ENCODE results near the gene HSD17B2.
"Not testable (repeated sequence)": the region's sequence is repeated elsewhere in the genome, so short reads cannot be mapped to it uniquely, and the experiment has no call there.

The HSD17B2 gene

DNA sequence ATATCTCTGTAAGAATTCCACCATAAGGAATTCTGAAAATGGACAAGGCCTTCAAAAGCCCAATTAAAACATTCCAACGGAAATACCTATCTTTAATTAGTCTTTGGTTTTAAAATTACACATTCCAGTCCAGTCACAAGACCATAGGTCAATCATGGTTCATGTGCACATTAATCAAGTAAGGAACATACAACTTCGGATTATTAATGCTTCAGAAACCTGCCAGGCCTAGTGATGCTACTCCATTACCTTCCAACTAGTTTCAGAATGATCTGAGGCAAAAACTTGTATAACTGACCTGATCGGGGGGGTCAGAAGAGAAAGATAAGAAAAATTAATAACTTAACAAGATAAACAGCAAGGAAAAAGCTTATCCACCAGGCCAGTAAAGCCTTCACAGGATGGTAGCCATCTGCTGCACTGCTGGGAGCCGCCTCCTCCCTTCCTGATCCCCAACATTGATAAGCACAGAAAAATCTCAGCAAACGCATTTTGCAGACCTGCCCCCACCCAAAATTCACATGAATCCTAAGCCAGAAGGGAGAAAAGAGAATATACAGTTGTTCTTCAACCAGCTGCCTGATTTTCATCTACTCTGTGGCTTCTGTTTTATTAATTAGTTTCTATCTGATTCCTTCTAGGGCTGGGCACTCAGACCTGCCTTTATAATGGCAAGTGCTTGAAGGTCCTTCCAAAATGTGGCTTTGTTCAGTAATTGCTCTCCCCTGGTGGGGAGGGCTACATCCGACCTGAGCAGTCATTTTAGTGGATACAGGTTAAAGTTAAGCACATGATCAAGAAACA lies 29.8 kb upstream of the HSD17B2 start:
- no peak for DNase-seq
- Histone ChIP-seq H3K4me3 (no peak overlapping the region), H3K27ac (no peak overlapping the region), H3K27me3 (no peaks in the 10 kb centered on the region), H3K36me3 (no peaks in the 10 kb centered on the region), H3K9me3 (peaks cover 0 to 8% (median 5%) of the 10 kb centered on the region in 3 donors), H3K4me1 (no peaks in the 10 kb centered on the region)
- intact Hi-C loops (cut with DNase I; ENCODE audit: low total_unique reads), result no loop called here
- TF ChIP-seq CTCF (IDR thresholded peaks at IDR 0.05), result no peak

GRCh38 chr16:82006036-82006435 lies 29.0 kb upstream of the HSD17B2 start:
- intact Hi-C loops (cut with DNase I; ENCODE audit: low total_unique reads), result no loop called here
- Histone ChIP-seq H3K36me3 (no peaks in the 10 kb centered on the region), H3K9me3 (peaks cover 0 to 8% (median 5%) of the 10 kb centered on the region in 3 donors), H3K27ac (no peak overlapping the region), H3K4me1 (no peaks in the 10 kb centered on the region), H3K4me3 (no peak overlapping the region), H3K27me3 (no peaks in the 10 kb centered on the region)
- no peak for TF ChIP-seq CTCF (IDR thresholded peaks at IDR 0.05)
- DNase-seq, result no peak

DNA sequence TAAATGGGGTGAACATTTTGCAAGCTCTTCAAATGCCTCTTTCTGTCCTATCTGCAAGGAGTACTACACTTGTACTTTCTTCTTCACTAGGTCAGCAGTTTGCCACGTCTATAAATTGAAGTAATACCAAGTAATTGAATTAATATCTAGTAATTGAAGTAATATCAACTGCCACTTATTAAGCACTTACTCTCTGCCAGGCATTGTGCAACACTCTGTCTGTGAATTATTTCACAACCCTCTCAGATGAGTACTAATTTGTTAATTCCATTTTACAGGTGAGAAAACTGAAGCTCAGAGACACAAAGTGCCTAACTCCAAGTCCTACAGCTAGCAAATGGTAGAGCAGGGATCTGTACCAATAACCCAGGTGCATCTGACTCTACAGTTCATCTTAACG lies 27.9 kb upstream of the HSD17B2 start:
- Histone ChIP-seq H3K27ac (no peak overlapping the region), H3K36me3 (no peaks in the 10 kb centered on the region), H3K9me3 (peaks cover 0 to 8% (median 5%) of the 10 kb centered on the region in 3 donors), H3K4me1 (no peaks in the 10 kb centered on the region), H3K27me3 (peaks cover 0 to 6% of the 10 kb centered on the region in 2 donors), H3K4me3 (no peak overlapping the region)
- TF ChIP-seq CTCF (IDR thresholded peaks at IDR 0.05), result no peak
- DNase-seq, result no peak
- intact Hi-C loops (cut with DNase I; ENCODE audit: low total_unique reads), result no loop called here

DNA sequence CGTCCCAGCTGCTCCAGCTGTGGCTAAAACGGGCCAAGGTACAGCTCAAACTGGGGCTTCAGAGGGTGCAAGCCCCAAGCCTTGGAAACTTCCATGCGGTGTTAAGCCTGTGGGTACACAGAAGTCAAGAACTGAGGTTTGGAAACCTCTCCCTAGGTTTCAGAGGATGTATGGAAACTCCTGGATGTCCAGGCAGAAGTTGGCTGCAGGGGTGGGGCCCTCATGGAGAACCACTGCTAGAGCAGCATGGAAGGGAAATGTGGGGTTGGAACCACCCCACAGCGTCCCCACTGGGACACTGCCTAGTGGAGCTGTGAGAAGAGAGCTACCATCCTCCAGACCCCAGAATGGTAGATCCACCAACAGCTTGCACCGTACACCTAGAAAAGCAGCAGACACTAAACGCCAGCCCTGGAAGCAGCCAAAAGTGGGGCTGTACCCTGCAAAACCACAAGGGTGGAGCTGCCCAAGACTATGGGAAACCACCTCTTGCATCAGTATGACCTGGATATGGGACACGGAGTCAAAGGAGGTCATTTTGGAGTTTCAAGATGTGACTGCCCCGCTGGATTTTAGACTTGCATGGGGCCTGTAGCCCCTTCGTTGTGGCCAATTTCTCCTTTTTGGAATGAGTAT lies 26.0 kb upstream of the HSD17B2 start:
- peaks cover 0 to 8% (median 5%) of the 10 kb centered on the region in 3 donors for H3K9me3 ChIP-seq
- no peak for TF ChIP-seq CTCF (IDR thresholded peaks at IDR 0.05)
- peaks cover 0 to 6% of the 10 kb centered on the region in 2 donors for H3K27me3 ChIP-seq
- no peaks in the 10 kb centered on the region for H3K4me1 ChIP-seq
- intact Hi-C loops (cut with DNase I; ENCODE audit: low total_unique reads), result no loop called here
- H3K4me3 ChIP-seq, result no peak overlapping the region
- H3K27ac ChIP-seq, result no peak overlapping the region
- no peaks in the 10 kb centered on the region for H3K36me3 ChIP-seq
- no peak for DNase-seq

- H3K9me3 ChIP-seq; H3K4me1 ChIP-seq; H3K27me3 ChIP-seq; intact Hi-C loops (cut with DNase I; ENCODE audit: low total_unique reads); H3K27ac ChIP-seq; H3K4me3 ChIP-seq; DNase-seq; H3K36me3 ChIP-seq: not testable (repeated sequence)
These were observed 25.3 kb upstream of the HSD17B2 start for GRCh38 chr16:82009789-82010188.

GRCh38 chr16:82010649-82011048 lies 24.4 kb upstream of the HSD17B2 start:
- Histone ChIP-seq H3K9me3 (peaks cover 0 to 14% (median 8%) of the 10 kb centered on the region in 3 donors), H3K27me3 (peaks cover 0 to 6% of the 10 kb centered on the region in 2 donors), H3K4me1 (no peaks in the 10 kb centered on the region), H3K4me3 (peak overlapping the region; percentile 42 to 53), H3K27ac (no peak overlapping the region), H3K36me3 (no peaks in the 10 kb centered on the region)
- DNase-seq, result no peak
- no peak for TF ChIP-seq CTCF (IDR thresholded peaks at IDR 0.05)
- intact Hi-C loops (cut with DNase I; ENCODE audit: low total_unique reads), result no loop called here

Measured in tibial artery (tissue), 4 donors.